Ramos (cell line): ENCODE measurements around the gene MMEL1.
"Not testable (repeated sequence)": the region's sequence is repeated elsewhere in the genome, so short reads cannot be mapped to it uniquely, and the experiment has no call there.

Source experiments
- in situ Hi-C: fragments of 300-500 bp; cut with MboI; formaldehyde crosslinking; loops from one replicate; pipeline ENCODE4 v1.14.3; 2022; ENCODE audit warnings: low sequenced_read_pairs; ENCODE audit not compliant: unreplicated experiment

The MMEL1 gene

GRCh38 chr1:2582391-2582790 is 50.4 kb downstream of the MMEL1 start:
- in situ Hi-C loops = no loop called here

GRCh38 chr1:2580691-2581090 is 52.1 kb downstream of the MMEL1 start:
- in situ Hi-C loops = no loop called here

DNA sequence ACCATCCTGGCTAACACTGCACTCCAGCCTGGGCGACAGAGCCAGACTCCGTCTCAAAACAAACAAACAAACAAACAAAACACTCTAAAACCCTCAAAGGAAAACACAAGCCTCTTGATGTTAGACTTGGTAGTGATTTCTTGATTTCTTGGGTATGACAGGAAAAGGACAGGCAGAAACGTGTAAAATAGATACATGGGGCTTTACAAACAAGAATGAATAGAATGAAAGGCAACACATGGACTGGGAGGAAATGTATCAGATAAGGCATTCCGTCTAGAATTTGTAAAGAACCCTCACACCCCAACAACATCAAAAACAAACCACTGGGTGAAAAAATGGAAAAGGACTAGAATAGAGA is 54.1 kb downstream of the MMEL1 start:
- in situ Hi-C loops = no loop called here

DNA sequence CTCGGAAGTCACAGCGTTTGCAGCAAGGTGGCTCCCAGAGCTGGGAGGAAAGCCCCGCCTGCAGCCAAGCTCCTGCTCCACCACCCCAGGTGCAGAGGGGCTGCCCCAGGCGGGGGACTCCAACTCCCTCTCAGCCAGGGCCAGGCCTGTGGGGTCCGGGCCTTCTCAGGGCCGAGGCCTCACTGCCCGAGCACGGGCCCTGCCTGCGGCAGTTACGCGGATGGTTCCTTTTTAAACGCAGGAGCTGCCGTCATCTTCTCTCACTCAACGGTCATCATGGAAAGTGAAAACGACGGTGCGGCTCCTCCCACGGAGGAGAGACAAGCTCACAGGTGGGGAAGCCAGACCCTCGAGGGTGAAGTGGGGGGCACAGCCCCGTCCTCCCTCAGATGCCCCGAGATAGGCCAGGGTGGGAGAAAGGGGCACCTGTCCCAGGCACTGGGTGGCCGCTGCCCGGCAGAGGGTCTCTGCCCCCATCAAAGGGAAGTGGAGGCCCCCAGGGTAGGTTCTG is 55.2 kb downstream of the MMEL1 start:
- in situ Hi-C loops = not testable (repeated sequence)

DNA sequence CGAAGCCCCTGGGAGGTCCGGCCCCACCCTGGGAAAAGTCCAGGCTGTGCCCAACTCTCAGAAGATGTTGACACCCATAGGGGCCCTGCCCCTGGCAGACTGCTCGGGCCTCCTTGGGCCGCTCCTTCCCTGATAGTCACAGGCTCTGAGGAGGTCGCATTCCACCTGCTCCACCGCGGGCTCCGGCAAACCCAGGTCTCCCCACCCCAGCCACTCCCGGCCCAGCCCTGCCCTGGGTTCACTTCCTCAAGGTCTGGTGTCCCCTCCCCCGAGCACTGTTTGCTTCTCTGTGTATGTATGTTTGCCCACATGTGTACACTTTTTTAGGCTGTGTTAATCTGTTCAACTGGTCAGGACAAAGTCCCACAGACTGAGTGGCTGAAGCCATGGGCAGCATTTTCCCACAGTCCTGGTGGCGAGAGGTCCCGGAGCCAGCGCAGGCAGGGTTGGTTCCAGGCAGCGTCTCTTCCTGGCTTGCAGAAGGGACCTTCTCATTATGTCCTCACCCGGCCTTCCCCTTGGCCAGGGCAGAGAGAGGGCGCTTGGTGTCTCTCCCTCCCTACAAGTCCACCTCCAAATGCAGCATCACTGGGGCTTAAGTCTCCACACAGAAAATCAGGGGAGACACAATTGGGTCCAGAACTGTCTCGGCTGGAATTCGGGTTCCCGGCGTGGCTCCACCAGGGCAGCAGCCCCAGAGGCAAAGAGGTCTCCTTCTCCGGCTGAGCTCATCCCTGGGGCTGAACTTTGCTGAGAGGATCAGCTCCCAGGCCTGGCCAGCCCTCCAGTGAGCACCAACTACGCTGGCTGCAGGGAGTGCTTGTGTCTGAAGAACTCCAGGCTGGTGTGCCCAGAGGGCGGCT is 56.8 kb downstream of the MMEL1 start:
- in situ Hi-C loops = no loop called here

- in situ Hi-C loops = no loop called here
These were observed 58.5 kb downstream of the MMEL1 start for GRCh38 chr1:2574350-2574749.

- in situ Hi-C loops = no loop called here
These were observed 59.4 kb downstream of the MMEL1 start for GRCh38 chr1:2573250-2573920.

DNA sequence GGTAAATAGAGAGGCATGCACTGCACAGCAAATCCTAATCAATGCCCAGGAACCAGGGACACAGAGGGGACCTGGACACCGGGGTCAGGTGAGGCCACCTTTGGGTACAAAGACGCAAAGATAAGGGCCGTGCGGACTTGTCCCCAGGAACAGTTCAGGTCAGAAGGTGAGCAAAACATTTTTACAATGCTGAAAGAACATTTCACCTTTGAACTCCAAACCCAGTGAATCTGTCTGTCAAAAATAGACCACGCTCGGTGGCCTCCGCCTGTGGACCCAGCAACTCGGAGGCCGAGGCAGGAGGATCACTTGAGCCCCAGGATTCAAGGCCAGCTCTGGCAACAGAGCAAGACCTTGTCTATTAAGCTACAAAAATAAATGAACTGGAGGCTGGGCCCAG is 61.5 kb downstream of the MMEL1 start:
- in situ Hi-C loops = no loop called here

DNA sequence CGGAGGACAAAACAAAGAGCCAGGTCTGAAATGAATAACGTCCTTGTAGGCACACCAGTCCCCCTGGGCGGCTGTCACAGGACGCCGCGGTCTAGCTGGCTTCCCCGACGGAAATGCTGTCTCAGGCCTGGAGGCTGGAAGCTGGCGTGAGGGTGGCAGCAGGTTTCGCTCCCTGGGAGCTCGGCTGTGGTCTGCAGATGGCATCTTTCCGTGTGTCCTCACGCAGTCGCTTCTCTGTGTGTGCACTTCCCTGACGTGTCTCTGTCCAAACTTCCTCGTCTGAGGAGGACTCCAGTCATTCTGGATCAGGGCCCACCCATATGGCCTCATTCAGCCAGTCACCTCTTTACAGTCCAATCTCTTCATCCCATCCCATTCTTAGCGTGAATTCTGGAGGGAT is 62.5 kb downstream of the MMEL1 start:
- in situ Hi-C loops = no loop called here

DNA sequence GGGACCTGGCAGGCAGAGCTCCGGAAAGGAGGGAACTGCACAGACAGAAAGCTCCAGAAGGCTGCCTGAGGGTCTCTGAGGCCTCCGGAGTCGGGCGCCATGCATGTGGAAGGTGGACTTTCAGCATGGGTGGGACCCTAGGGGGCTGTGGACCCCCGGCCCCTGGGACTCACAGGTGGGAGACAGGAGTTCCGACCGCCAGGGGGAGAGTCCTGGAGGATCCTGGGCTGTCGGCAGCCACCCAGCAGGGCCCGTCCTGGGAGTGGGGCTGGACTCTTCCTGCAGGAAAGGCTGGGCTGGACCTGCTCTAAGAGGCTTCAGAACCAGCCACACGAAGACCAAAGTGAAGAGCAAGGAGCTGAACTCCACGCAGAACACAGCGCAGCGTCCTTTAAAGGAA is 63.1 kb downstream of the MMEL1 start:
- in situ Hi-C loops = not testable (repeated sequence)

DNA sequence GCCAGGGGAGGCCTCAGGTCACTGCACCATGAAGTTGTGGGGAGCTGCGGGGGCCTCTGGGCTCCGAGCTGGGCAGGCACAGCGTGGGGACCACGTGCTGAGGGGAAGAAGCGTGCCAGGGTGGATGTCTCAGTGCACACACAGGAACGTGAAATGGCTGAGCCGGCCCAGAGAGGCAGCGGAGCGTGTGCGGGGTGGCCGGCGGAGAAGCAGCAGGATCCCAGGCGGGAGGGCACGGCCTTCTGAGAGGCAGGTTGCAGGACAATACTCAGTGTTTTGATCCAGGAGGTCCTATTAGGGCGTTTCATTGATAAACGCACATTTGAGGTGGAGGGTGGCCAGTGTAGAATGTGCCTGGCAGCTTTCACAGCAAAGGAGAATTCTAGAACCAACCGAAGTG is 63.8 kb downstream of the MMEL1 start:
- in situ Hi-C loops = no loop called here

DNA sequence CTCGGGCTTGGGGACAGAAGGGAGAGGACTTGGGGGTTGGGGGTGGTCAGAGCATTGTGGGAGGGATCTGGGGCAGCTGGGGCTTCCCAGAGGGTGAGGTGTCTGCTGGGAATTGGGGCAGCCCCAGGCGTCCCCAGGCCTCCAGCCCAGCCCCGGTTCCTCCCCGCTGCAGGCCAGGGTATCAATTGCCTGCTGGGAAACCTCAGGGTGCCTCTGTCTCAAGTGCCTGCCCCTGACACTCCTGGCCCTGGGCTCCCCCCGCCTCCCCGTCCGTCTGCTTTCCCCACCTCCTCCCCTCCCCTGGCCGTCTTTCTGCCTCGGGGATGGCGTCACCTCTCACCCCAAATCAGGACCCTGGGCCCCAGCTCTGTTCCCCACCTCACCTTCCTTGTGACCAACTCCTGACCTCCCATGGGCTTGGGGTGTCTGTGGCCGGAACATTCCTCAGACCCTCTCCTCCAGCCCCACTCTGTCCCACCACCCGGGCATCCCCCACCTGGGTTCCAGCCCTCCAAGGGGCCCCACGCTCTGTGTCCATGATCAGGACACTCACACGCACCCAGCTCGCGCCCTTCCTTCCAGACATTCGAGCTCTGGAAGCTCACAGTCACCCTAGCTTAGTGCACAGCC is 64.5 kb downstream of the MMEL1 start:
- in situ Hi-C loops = not testable (repeated sequence)

DNA sequence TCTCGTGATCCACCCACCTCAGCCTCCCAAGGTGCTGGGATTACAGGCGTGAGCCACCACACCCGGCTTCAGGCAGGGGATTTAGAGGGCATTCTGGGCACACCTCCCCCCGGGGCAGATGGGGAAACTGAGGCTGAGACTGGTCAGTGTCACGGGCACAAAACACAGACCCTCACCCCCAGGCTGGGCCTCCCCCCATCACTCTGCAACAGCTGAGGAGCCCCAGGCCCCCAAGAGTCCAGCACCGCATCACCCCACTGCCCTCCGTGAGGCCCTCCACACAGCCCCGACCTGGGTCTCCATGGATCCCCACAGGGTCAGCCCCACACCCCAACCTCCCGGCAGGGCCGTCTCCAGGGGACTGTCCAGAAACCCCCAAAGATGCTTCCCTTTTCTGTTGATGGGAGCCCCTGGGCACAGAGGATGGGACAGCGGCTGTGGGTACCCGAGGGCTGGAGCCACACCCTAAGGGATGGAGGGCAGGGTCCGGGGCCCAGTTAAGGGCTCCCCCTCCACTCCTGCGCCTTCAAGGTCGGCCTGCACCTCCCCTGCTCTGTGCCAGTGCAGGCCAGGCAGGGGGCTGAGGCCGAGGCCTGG is 65.6 kb downstream of the MMEL1 start:
- in situ Hi-C loops = no loop called here

DNA sequence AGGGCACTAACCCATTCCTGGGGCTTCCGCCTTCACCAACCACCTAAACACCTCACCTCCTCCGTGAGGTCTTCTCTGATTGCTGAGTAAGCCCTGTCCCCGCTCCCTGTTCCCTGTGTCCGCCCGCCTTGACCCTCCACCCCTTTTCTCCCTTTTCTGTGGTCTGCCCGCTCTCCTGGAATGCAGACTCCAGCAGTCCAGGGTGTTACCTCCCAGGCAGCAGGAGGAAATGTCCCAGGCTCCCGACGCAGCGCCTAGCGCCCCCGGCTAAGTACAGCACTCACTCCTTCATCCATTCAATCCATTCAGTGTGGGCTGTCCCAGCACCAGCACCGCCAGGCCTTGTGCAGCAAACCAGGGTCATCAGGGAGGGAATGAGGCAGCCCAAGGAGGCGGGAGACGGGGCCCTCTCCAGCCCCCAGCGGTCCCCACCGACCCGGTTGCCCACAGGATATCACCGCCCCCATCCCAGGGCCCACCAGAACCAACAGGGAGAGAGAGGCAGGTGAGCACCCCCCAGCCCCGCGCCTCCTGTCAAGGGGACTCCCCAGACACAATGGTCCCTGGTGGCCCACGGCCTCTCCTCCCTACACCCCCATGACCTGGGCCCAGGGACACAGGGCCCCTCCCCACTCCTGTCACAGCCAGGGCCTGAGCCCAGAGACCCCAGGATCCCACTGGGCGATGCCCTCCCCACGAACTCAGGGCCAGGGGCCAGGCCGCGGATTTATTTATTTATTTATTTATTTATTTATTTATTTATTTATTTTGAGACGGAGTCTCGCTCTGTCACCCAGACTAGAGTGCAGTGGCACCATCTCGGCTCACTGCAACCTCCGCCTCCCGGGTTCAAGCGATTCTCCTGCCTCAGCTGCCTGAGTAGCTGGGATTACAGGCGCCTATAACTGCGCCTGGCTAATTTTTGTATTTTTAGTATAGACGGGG is 66.4 kb downstream of the MMEL1 start:
- in situ Hi-C loops = no loop called here

DNA sequence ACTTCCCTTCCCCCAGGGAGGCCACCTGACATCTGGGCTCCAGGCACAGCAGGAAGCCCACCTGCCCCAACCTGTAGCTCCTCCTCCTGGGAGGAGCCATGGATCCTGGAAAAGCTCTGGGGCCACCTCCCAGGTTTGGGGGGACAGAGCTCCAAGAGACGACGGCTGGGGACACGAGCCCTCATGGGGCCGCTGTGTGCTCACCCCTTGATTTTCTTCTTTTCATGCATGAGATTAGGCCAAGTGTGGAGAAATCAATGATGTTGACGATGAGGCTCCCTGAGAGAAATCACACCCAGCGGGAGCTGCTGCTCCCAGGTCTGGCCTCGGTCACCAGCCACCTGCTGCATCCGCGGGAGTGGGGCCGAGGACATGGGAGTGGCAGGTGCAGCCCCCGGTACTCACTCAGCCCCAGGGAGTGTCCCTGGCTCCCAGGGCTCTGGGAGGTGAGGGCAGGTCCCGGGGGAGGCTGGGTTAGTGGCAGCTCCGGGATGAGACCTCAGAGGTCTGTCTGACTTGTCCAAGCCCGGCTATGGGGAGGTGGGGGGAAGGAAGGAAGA is 67.9 kb downstream of the MMEL1 start:
- in situ Hi-C loops = no loop called here

- in situ Hi-C loops = no loop called here
These were observed 68.6 kb downstream of the MMEL1 start for GRCh38 chr1:2564006-2564814.

GRCh38 chr1:2563205-2563604 is 69.6 kb downstream of the MMEL1 start:
- in situ Hi-C loops = no loop called here
